HepG2 (cell line): Measurements from ENCODE around the gene C5orf24. TPM values are rescaled to one million over a fixed set of nuclear protein-coding genes. Genes with fewer than 3 reads are reported as not detected.

Experiments used
- ATF6 ChIP-seq: sonication (generic); formaldehyde crosslinking; conservative IDR thresholded peaks from 2 replicates; pipeline ENCODE4 v1.4.0; 2020; ENCODE audit warnings: missing genetic modification reagents
- HDAC1 ChIP-seq: sonication (generic); formaldehyde crosslinking; IDR thresholded peaks from 2 replicates; pipeline ENCODE4 v1.5.1; 2020; ENCODE audit warnings: mild to moderate bottlenecking, missing genetic modification reagents
- KAT7 ChIP-seq: IDR thresholded peaks from 2 replicates; pipeline ENCODE4 v1.6.1; 2018; ENCODE audit warnings: borderline replicate concordance, missing compliant biosample characterization
- MAFK ChIP-seq, 2 experiments: IDR thresholded peaks in 1 of 2; conservative IDR thresholded peaks in 1 of 2; 2 replicates each; pipeline ENCODE4 v1.6.1; 2011; ENCODE audit warnings: improper control_type of control experiment in 2 of 2, low read length in 2 of 2
- MEF2D ChIP-seq: sonication (generic); formaldehyde crosslinking; IDR thresholded peaks from 2 replicates; pipeline ENCODE4 v1.5.1; 2020; ENCODE audit warnings: mild to moderate bottlenecking, missing genetic modification reagents
- NFKBIZ ChIP-seq: IDR thresholded peaks from 2 replicates; pipeline ENCODE4 v1.6.1; 2018; ENCODE audit warnings: missing genetic modification reagents, missing compliant biosample characterization
- PHF5A ChIP-seq: IDR thresholded peaks from one replicate; pipeline ENCODE4 v1.6.1; 2018; ENCODE audit warnings: low read depth, missing genetic modification reagents; ENCODE audit not compliant: unreplicated experiment
- RARA ChIP-seq: IDR thresholded peaks from 2 replicates; pipeline ENCODE4 v1.6.1; 2016; ENCODE audit warnings: missing genetic modification reagents, missing compliant biosample characterization
- REXO4 ChIP-seq: sonication (generic); formaldehyde crosslinking; IDR thresholded peaks from 2 replicates; pipeline ENCODE4 v1.8.0; 2022; ENCODE audit warnings: missing genetic modification reagents, mild to moderate bottlenecking, borderline replicate concordance
- SIX1 ChIP-seq: sonication (generic); formaldehyde crosslinking; IDR thresholded peaks from 2 replicates; pipeline ENCODE4 v1.4.0; 2020; ENCODE audit warnings: missing genetic modification reagents, borderline replicate concordance
- SOX5 ChIP-seq: IDR thresholded peaks from 2 replicates; pipeline ENCODE4 v1.6.1; 2016; ENCODE audit warnings: borderline replicate concordance
- ZBED4 ChIP-seq: sonication (generic); formaldehyde crosslinking; IDR thresholded peaks from 2 replicates; pipeline ENCODE4 v1.4.0; 2020; ENCODE audit warnings: missing genetic modification reagents, borderline replicate concordance
- ZNF225 ChIP-seq: sonication (generic); formaldehyde crosslinking; IDR thresholded peaks from 2 replicates; pipeline ENCODE4 v1.4.0; 2020; ENCODE audit warnings: mild to moderate bottlenecking, missing genetic modification reagents
- ZNF558 ChIP-seq: sonication (generic); formaldehyde crosslinking; IDR thresholded peaks from 2 replicates; pipeline ENCODE4 v1.9.0; 2022; ENCODE audit warnings: mild to moderate bottlenecking, missing genetic modification reagents, borderline replicate concordance
- ZNF569 ChIP-seq: sonication (generic); formaldehyde crosslinking; IDR thresholded peaks from 2 replicates; pipeline ENCODE4 v1.5.0; 2020; ENCODE audit warnings: mild to moderate bottlenecking, missing genetic modification reagents, moderate library complexity, borderline replicate concordance
- ZNF589 ChIP-seq: sonication (generic); formaldehyde crosslinking; conservative IDR thresholded peaks from 2 replicates; pipeline ENCODE4 v1.8.0; 2022; ENCODE audit warnings: mild to moderate bottlenecking, moderate library complexity, missing genetic modification reagents
- ZNF75D ChIP-seq: sonication (generic); formaldehyde crosslinking; IDR thresholded peaks from 2 replicates; pipeline ENCODE4 v1.8.1; 2023; ENCODE audit warnings: missing genetic modification reagents, mild to moderate bottlenecking, borderline replicate concordance
- ZNF775 ChIP-seq: sonication (generic); formaldehyde crosslinking; IDR thresholded peaks from 2 replicates; pipeline ENCODE4 v1.4.0; 2020; ENCODE audit warnings: missing genetic modification reagents, mild to moderate bottlenecking, moderate library complexity, borderline replicate concordance
- ZSCAN25 ChIP-seq: sonication (generic); formaldehyde crosslinking; IDR thresholded peaks from 2 replicates; pipeline ENCODE4 v1.8.0; 2022; ENCODE audit warnings: mild to moderate bottlenecking, missing genetic modification reagents
- ZSCAN9 ChIP-seq: IDR thresholded peaks from 2 replicates; pipeline ENCODE4 v1.6.1; 2016; ENCODE audit warnings: borderline replicate concordance
- polyA plus RNA-seq, 8 experiments: library from polyadenylated mRNA; depleted of rRNA in 3 of 8; stranded (reverse) in 7 of 8; unstranded in 1 of 8; fragments of >200 nt; fragmentation: Illumina TruSeq in 4 of 8; extraction: Trizol in 4 of 8; gene quantifications; 2 replicates each; pipeline versions ENCODE4 v1.2.1 to v1.2.3, GENCODE V29; 2011 to 2016; ENCODE audit warnings: low read depth in 4 of 8, missing spikeins in 1 of 8, mixed read lengths in 1 of 8; ENCODE audit not compliant: insufficient read depth in 1 of 8
- total RNA-seq, 5 experiments: library from RNA; depleted of rRNA; stranded (reverse); fragments of >200 nt; fragmentation: Illumina TruSeq; extraction: Trizol; gene quantifications; 2 replicates each; pipeline ENCODE4 v1.2.3, GENCODE V29; 2016; ENCODE audit warnings: low read depth in 1 of 5
- TF ChIP-seq, protein P1 (sequence below): sonication (generic); formaldehyde crosslinking; IDR thresholded peaks from 2 replicates; pipeline ENCODE4 v1.8.0; 2022; ENCODE audit warnings: mild to moderate bottlenecking, missing genetic modification reagents, moderate library complexity
- TF ChIP-seq, protein P2 (sequence below): IDR thresholded peaks from 2 replicates; pipeline ENCODE4 v1.6.1; 2018; ENCODE audit warnings: missing genetic modification reagents, mild to moderate bottlenecking, missing compliant biosample characterization

C5orf24 gene
- total and polyA plus RNA-seq, 2 of the 13 experiments (the other 11 are each of a cell fraction or from before 2014, with no cell fraction given): 34.6 to 41.5 TPM

DNA sequence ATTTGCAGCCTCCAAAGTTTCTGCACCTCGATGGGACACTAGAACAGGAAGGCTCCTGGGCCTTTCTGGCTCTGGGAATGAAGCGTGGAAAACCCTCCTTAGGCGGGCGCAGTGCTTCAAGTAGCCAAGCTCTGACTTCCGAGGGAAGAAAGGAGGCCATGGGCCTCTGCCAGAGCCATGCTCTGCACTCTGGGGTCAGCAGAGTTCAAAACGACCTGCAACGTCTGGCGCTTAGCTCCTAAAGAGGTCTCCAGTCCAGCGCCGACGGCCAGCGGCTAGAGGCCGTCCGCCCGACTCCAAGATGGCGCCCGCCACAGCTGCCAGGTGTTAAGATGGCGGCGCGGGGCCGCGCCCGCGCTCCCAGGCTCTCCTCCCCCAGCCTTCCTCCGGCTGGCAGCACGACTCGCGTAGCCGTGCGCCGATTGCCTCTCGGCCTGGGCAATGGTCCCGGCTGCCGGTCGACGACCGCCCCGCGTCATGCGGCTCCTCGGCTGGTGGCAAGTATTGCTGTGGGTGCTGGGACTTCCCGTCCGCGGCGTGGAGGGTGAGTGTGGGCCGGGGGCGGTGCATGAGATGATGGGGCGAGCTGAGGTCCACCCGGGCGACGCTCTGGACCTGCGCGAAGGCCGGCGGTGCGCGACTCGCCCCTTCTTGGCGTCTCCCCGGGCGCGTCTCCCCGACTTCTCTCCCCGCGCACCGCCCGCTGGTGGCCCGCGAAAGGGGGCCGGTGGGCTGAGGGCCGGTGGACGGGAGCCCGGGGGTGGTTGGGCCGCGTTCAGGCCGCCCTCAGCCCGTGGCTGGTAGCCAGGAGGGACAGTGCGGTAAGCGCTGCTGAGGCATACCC, 28.4 kb downstream of the C5orf24 start, which contains the start of gene TXNDC15 (continued):
- no peak for TF ChIP-seq REXO4 (CRISPR knock-in tag)
- peak; percentile 94 for TF ChIP-seq ZNF225 (CRISPR knock-in tag)
- no peak for TF ChIP-seq PHF5A (CRISPR knock-in tag)
- no peak for TF ChIP-seq ZNF569
- peak; percentile 30; the same call in 1 of the 2 replicates for TF ChIP-seq MEF2D (CRISPR knock-in tag)
- peak; percentile 64 for TF ChIP-seq RARA
- no peak for TF ChIP-seq NFKBIZ (CRISPR knock-in tag)
- peak; percentile 76; the same call in 1 of the 2 replicates for TF ChIP-seq ZSCAN9 (CRISPR knock-in tag)
- TF ChIP-seq SIX1 (CRISPR knock-in tag): no peak
- TF ChIP-seq HDAC1: peak; percentile 84
- TF ChIP-seq ATF6 (CRISPR knock-in tag): no peak
- no peak for TF ChIP-seq ZBED4 (CRISPR knock-in tag)
- TF ChIP-seq KAT7 (CRISPR knock-in tag): peak; percentile 96; the same call in 1 of the 2 replicates
- no peak for TF ChIP-seq ZNF775 (CRISPR knock-in tag)
- peak; percentile 76; the same call in 1 of the 2 replicates for TF ChIP-seq ZNF589
- TF ChIP-seq, protein P1, sequence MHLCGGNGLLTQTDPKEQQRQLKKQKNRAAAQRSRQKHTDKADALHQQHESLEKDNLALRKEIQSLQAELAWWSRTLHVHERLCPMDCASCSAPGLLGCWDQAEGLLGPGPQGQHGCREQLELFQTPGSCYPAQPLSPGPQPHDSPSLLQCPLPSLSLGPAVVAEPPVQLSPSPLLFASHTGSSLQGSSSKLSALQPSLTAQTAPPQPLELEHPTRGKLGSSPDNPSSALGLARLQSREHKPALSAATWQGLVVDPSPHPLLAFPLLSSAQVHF (CRISPR knock-in tag): 0 out of 2 replicates have a peak, but pooled peaks have one; percentile 34
- TF ChIP-seq, protein P2, sequence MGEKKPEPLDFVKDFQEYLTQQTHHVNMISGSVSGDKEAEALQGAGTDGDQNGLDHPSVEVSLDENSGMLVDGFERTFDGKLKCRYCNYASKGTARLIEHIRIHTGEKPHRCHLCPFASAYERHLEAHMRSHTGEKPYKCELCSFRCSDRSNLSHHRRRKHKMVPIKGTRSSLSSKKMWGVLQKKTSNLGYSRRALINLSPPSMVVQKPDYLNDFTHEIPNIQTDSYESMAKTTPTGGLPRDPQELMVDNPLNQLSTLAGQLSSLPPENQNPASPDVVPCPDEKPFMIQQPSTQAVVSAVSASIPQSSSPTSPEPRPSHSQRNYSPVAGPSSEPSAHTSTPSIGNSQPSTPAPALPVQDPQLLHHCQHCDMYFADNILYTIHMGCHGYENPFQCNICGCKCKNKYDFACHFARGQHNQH (CRISPR knock-in tag): peak; percentile 94
- TF ChIP-seq ZSCAN25 (CRISPR knock-in tag): peak; percentile 72
- TF ChIP-seq ZNF558 (CRISPR knock-in tag): peak; percentile 97; the same call in 1 of the 2 replicates
- TF ChIP-seq ZNF75D (CRISPR knock-in tag): no peak
- TF ChIP-seq SOX5: 0 out of 2 replicates have a peak, but pooled peaks have one; percentile 52
- TF ChIP-seq MAFK (conservative IDR thresholded peaks at IDR 0.05 in 1 of 2, IDR thresholded peaks at IDR 0.05 in 1 of 2; ENCODE audit: low read length in 2 of 2): no peak
